Activated T-cell treated with anti-CD3 and anti-CD28 coated beads, Interleukin-2, amount 50 U/mL, for 72 hours (primary cell): ENCODE data around the gene FAM9B. TPM values are rescaled to one million over a fixed set of nuclear protein-coding genes. Genes with fewer than 3 reads are reported as not detected.

Source experiments
- ATAC-seq, 2 donors: fragments of 150-1000 bp; cut with Tn5 transposase; replicated peaks in 1 of 2; 2 replicates each; pipeline ENCODE4 v1.10.0; 2021; ENCODE audit warnings: moderate library complexity in 2 of 2, mild to moderate bottlenecking in 1 of 2
- DNase-seq, 2 donors: peaks; one replicate each; pipeline ENCODE4 v3.0.0; 2021 to 2022; ENCODE audit warnings: mixed read lengths in 1 of 2
- H3K27ac Mint-ChIP-seq: one replicate; pipeline ENCODE4 v1.8.0; 2022; ENCODE audit warnings: mild to moderate bottlenecking, moderate library complexity, mixed read lengths
- H3K27me3 Mint-ChIP-seq: one replicate; pipeline ENCODE4 v1.8.0; 2022; ENCODE audit warnings: low read depth, mixed read lengths
- H3K36me3 Mint-ChIP-seq, 2 donors: one replicate each; pipeline ENCODE4 v1.8.0; 2022; ENCODE audit warnings: mixed read lengths in 2 of 2, mild to moderate bottlenecking in 1 of 2; ENCODE audit not compliant: insufficient read depth in 2 of 2
- H3K4me1 Mint-ChIP-seq: one replicate; pipeline ENCODE4 v1.8.0; 2022; ENCODE audit warnings: low read depth, mixed read lengths
- H3K4me3 Mint-ChIP-seq, 2 donors: one replicate each; pipeline ENCODE4 v1.8.0; 2022; ENCODE audit warnings: mild to moderate bottlenecking in 2 of 2, mixed read lengths in 2 of 2, moderate library complexity in 2 of 2
- H3K9me3 Mint-ChIP-seq, 2 donors: one replicate each; pipeline ENCODE4 v1.8.0; 2022; ENCODE audit warnings: mixed read lengths in 2 of 2
- total RNA-seq, 2 donors: library from RNA; stranded (reverse); gene quantifications; one replicate each; pipeline ENCODE4 v1.2.3, GENCODE V29; 2022

Gene FAM9B
- total RNA-seq, result not detected

- H3K36me3 Mint-ChIP-seq, result no peaks in the 10 kb centered on the region
- H3K27me3 Mint-ChIP-seq, result no peaks in the 10 kb centered on the region
- peaks cover 0 to 4% of the 10 kb centered on the region in 2 donors for H3K9me3 Mint-ChIP-seq
- no peak within 1 kb of the TSS for H3K4me3 Mint-ChIP-seq
- DNase-seq, result no peak
- no peaks in the 10 kb centered on the region for H3K4me1 Mint-ChIP-seq
- H3K27ac Mint-ChIP-seq, result no peak within 1 kb of the TSS
- no peak for ATAC-seq
These were observed at the start of gene FAM9B for GRCh38 chrX:9033989-9034388. Gene FAM9B, minus strand, starts transcription at chrX:9034127. Its CDS starts 1,141 bp downstream, at chrX:9032986.

- H3K27ac Mint-ChIP-seq, result no peak overlapping the region
- no peak overlapping the region for H3K4me3 Mint-ChIP-seq
- H3K9me3 Mint-ChIP-seq, result peaks cover 0 to 3% of the 10 kb centered on the region in 2 donors
- ATAC-seq, result no peak
- peaks cover 0 to 5% of the 10 kb centered on the region in 2 donors for H3K36me3 Mint-ChIP-seq
- no peaks in the 10 kb centered on the region for H3K27me3 Mint-ChIP-seq
- no peaks in the 10 kb centered on the region for H3K4me1 Mint-ChIP-seq
- DNase-seq, result no peak
These were observed 47.3 kb upstream of the FAM9B start for GRCh38 chrX:9081271-9081670.

DNA sequence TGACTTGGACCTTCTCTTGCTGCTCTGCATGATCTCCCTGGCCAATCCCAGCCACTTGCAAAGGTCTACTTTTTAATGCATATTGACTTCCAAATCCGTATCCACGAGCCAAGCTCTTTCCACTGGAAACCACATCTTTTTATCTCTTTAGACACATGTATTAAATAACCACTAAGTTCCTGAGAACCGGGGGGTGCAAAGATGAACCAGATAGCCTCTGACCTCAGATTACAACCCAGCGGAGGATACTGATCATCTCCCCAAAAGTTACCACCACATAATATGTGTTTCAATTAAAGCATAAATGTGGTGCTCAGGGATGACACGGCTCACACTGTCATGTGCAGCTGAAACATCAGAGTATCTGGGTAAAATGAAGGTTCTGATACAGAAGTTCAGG lies 40.4 kb upstream of the FAM9B start:
- H3K36me3 Mint-ChIP-seq, result peaks cover 0 to under 1% of the 10 kb centered on the region in 2 donors
- H3K4me3 Mint-ChIP-seq, result no peak overlapping the region
- no peaks in the 10 kb centered on the region for H3K9me3 Mint-ChIP-seq
- no peaks in the 10 kb centered on the region for H3K4me1 Mint-ChIP-seq
- DNase-seq (no peak), ATAC-seq (no peak)
- H3K27me3 Mint-ChIP-seq, result peaks cover 6% of the 10 kb centered on the region
- no peak overlapping the region for H3K27ac Mint-ChIP-seq

GRCh38 chrX:9072281-9072680 lies 38.4 kb upstream of the FAM9B start:
- ATAC-seq (no peak), DNase-seq (no peak)
- Mint-ChIP-seq H3K27me3 (peaks cover 6% of the 10 kb centered on the region), H3K4me3 (peak overlapping the region in 1 of 2 donors; percentile 31), H3K4me1 (no peaks in the 10 kb centered on the region), H3K36me3 (no peaks in the 10 kb centered on the region), H3K9me3 (no peaks in the 10 kb centered on the region), H3K27ac (no peak overlapping the region)

GRCh38 chrX:9071031-9071650 lies 37.2 kb upstream of the FAM9B start:
- no peak for ATAC-seq
- H3K36me3 Mint-ChIP-seq, result no peaks in the 10 kb centered on the region
- H3K27ac Mint-ChIP-seq, result no peak overlapping the region
- H3K9me3 Mint-ChIP-seq, result no peaks in the 10 kb centered on the region
- no peak for DNase-seq
- no peak overlapping the region for H3K4me3 Mint-ChIP-seq
- H3K27me3 Mint-ChIP-seq, result peaks cover 7% of the 10 kb centered on the region
- no peaks in the 10 kb centered on the region for H3K4me1 Mint-ChIP-seq

DNA sequence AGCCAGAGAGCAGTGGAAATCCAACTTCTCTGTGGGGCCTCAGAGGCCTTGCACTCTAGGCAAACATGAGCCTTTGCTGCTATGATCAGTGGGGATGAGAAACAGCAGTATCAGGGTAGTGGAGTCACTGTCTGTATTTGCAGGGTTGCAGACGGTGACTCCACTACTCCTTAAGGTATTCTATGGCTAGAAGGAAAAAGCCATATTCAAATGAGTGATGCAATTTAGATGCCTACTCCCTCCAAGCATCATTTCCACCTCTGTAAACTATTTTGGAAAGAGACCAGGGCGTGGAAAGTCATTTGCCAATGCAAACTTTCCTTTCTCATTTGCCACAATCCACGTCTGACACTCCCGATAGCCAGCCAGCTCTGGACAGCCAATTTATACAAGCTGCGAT lies 35.6 kb upstream of the FAM9B start:
- H3K4me3 Mint-ChIP-seq, result no peak overlapping the region
- H3K9me3 Mint-ChIP-seq, result no peaks in the 10 kb centered on the region
- DNase-seq (no peak), ATAC-seq (no peak)
- no peaks in the 10 kb centered on the region for H3K36me3 Mint-ChIP-seq
- no peaks in the 10 kb centered on the region for H3K4me1 Mint-ChIP-seq
- no peak overlapping the region for H3K27ac Mint-ChIP-seq
- peaks cover 14% of the 10 kb centered on the region for H3K27me3 Mint-ChIP-seq

GRCh38 chrX:9064694-9065093 lies 30.8 kb upstream of the FAM9B start:
- peak; percentile 38 to 57 for ATAC-seq
- DNase-seq, result peak in 1 of 2 donors; percentile 1
- no peaks in the 10 kb centered on the region for H3K36me3 Mint-ChIP-seq
- no peaks in the 10 kb centered on the region for H3K9me3 Mint-ChIP-seq
- H3K27ac Mint-ChIP-seq, result no peak overlapping the region
- H3K27me3 Mint-ChIP-seq, result peaks cover 17% of the 10 kb centered on the region
- H3K4me1 Mint-ChIP-seq, result no peaks in the 10 kb centered on the region
- no peak overlapping the region for H3K4me3 Mint-ChIP-seq

DNA sequence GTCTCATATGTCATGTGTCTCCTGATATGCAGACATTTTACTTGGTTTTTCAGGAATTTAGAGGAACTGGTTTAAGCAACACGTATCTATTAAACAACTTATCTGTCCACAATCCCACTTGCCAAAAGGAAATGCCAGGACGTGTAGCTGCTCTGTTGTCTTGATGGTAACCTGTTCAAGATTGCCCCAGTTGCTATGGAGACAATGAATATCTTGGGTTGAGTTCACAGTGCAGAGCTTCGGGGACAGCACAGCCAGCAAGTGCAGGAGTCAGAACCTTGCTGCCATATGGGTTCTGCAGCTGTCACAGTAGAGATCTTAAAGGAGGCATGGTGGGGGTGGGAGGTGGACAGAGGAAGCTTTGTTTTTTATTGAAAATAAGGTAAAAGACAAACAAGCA lies 28.7 kb upstream of the FAM9B start:
- ATAC-seq (no peak), DNase-seq (no peak)
- Mint-ChIP-seq H3K27me3 (peaks cover 17% of the 10 kb centered on the region), H3K9me3 (no peaks in the 10 kb centered on the region), H3K27ac (no peak overlapping the region), H3K36me3 (no peaks in the 10 kb centered on the region), H3K4me1 (peaks cover 7% of the 10 kb centered on the region), H3K4me3 (no peak overlapping the region)

DNA sequence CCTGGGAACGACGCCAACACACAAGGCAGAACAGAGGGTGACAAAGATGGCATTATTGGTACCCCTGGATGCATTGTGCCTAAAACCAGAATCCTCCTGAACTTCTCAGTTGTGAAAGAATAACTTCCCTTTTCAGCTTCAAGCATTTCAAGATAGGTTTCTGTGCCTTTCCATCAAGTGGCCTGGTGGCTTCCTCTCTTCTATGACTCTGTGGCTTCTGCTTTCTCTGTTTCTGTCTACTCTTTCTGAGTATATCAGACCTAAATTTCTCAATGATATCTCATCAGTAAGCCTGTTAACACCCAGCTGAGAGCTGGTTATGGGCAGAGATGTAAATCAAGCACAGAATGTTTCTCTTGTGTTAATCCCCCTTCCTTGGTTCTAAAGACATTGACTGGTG lies 21.4 kb upstream of the FAM9B start:
- peaks cover 7% of the 10 kb centered on the region for H3K4me1 Mint-ChIP-seq
- no peaks in the 10 kb centered on the region for H3K27me3 Mint-ChIP-seq
- no peak overlapping the region for H3K27ac Mint-ChIP-seq
- no peak for DNase-seq
- H3K9me3 Mint-ChIP-seq, result no peaks in the 10 kb centered on the region
- ATAC-seq, result no peak
- peaks cover 0 to 1% of the 10 kb centered on the region in 2 donors for H3K36me3 Mint-ChIP-seq
- no peak overlapping the region for H3K4me3 Mint-ChIP-seq

GRCh38 chrX:9052081-9052480 lies 18.2 kb upstream of the FAM9B start:
- H3K4me1 Mint-ChIP-seq, result no peaks in the 10 kb centered on the region
- no peak overlapping the region for H3K27ac Mint-ChIP-seq
- ATAC-seq (no peak), DNase-seq (no peak)
- no peaks in the 10 kb centered on the region for H3K27me3 Mint-ChIP-seq
- no peak overlapping the region for H3K4me3 Mint-ChIP-seq
- H3K9me3 Mint-ChIP-seq, result no peaks in the 10 kb centered on the region
- peaks cover 0 to 1% of the 10 kb centered on the region in 2 donors for H3K36me3 Mint-ChIP-seq

- H3K9me3 Mint-ChIP-seq, result no peaks in the 10 kb centered on the region
- ATAC-seq, result no peak
- no peak overlapping the region for H3K4me3 Mint-ChIP-seq
- H3K27ac Mint-ChIP-seq, result no peak overlapping the region
- DNase-seq, result no peak
- no peaks in the 10 kb centered on the region for H3K27me3 Mint-ChIP-seq
- H3K4me1 Mint-ChIP-seq, result no peaks in the 10 kb centered on the region
- H3K36me3 Mint-ChIP-seq, result no peaks in the 10 kb centered on the region
These were observed 16.4 kb upstream of the FAM9B start for GRCh38 chrX:9050331-9050730.

- no peak for ATAC-seq
- Mint-ChIP-seq H3K27me3 (no peaks in the 10 kb centered on the region), H3K4me1 (no peaks in the 10 kb centered on the region)
These were observed 14.9 kb upstream of the FAM9B start for GRCh38 chrX:9048801-9049200.

GRCh38 chrX:9038244-9038643 lies 4.3 kb upstream of the FAM9B start:
- Mint-ChIP-seq H3K36me3 (no peaks in the 10 kb centered on the region), H3K9me3 (peaks cover 0 to 4% of the 10 kb centered on the region in 2 donors), H3K4me1 (no peaks in the 10 kb centered on the region), H3K27me3 (no peaks in the 10 kb centered on the region), H3K27ac (no peak overlapping the region), H3K4me3 (no peak overlapping the region)
- ATAC-seq (no peak), DNase-seq (no peak)

More at GRCh38 chrX:9048801-9049200, 14.9 kb upstream of the FAM9B start:
- Mint-ChIP-seq H3K4me3 (no peak overlapping the region), H3K36me3 (no peaks in the 10 kb centered on the region), H3K27ac (no peak overlapping the region), H3K9me3 (no peaks in the 10 kb centered on the region)
- DNase-seq, result no peak

DNA sequence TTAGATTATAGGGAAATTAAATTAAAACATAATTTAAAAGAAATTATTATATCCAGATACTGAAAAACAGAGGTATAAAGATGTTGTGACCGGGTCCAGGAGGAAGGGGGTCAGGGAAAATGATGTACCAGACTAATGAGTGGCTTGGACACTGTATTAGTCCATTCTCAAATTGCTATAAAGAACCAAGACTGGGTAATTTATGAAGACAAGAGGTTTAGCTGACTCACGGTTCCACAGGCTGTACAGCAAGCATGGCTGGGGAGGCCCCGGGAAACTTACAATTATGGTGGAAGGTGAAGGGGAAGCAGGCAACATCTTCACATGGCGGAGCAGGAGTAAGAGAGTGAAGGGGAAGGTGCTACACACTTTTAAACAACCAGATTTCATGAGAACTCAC lies 3.4 kb upstream of the FAM9B start:
- Mint-ChIP-seq H3K4me1 (no peaks in the 10 kb centered on the region), H3K9me3 (peaks cover 0 to 4% of the 10 kb centered on the region in 2 donors), H3K4me3 (no peak overlapping the region), H3K27ac (no peak overlapping the region), H3K27me3 (no peaks in the 10 kb centered on the region), H3K36me3 (no peaks in the 10 kb centered on the region)
- ATAC-seq (no peak), DNase-seq (no peak)
